BLaER1 treated with 17β-estradiol and CSF1 and Interleukin-3, amounts not matched to agents 10 nM and 100 nM (cell line): ENCODE measurements around the gene GPC6.

Source experiments
- H3K27ac ChIP-seq, 11 experiments: shearing (Covaris generic); formaldehyde crosslinking; 2 replicates each; pipeline ENCODE4 v1.8.1; 2022
- H3K27me3 ChIP-seq, 11 experiments: shearing (Covaris generic); formaldehyde crosslinking; 2 replicates each; pipeline ENCODE4 v1.8.1; 2022
- H3K36me3 ChIP-seq, 11 experiments: shearing (Covaris generic); formaldehyde crosslinking; 2 replicates each; pipeline ENCODE4 v1.8.1; 2022
- H3K4me1 ChIP-seq, 10 experiments: shearing (Covaris generic); formaldehyde crosslinking; 2 replicates each; pipeline ENCODE4 v1.8.1; 2022
- H3K4me2 ChIP-seq, 11 experiments: shearing (Covaris generic); formaldehyde crosslinking; 2 replicates each; pipeline ENCODE4 v1.8.1; 2022
- H3K4me3 ChIP-seq, 10 experiments: shearing (Covaris generic); formaldehyde crosslinking; 2 replicates each; pipeline ENCODE4 v1.8.1; 2022
- H3K9ac ChIP-seq, 11 experiments: shearing (Covaris generic); formaldehyde crosslinking; 2 replicates each; pipeline ENCODE4 v1.8.1; 2022
- H3K9me3 ChIP-seq, 11 experiments: shearing (Covaris generic); formaldehyde crosslinking; replicated peaks in 1 of 11; 2 replicates each; pipeline ENCODE4 v1.8.1; 2022
- H4K20me1 ChIP-seq, 11 experiments: shearing (Covaris generic); formaldehyde crosslinking; 2 replicates each; pipeline ENCODE4 v1.8.1; 2022
- Cebpa-rat ChIP-seq, 11 experiments: shearing (Covaris generic); IDR thresholded peaks; 2 replicates each; pipeline ENCODE4 v1.8.1; 2022

Gene GPC6

DNA sequence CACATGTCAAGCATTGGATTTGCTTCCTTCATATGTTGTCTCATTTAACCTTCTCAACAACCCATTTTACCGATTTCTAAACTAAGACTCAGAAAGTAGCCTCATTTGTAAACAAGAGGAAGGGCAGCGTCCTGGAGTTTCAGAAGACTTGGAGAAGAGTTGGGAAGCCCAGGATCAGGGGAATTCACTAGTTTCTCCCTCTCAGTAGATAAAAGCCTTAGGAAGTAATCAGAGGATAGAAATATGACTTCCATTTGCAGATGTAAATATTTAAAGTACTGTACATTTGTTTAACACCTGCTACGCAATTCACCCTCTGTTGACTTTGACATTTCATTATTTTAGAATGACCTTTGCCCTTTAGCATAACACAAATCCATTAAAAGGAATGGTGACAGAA, 1036.4 kb downstream of the GPC6 start:
- no peak for TF ChIP-seq Cebpa-rat (IDR thresholded peaks at IDR 0.05)
- Histone ChIP-seq H3K36me3 (no peaks in the 10 kb centered on the region), H3K27ac (no peak overlapping the region), H3K4me2 (no peak overlapping the region), H4K20me1 (no peaks in the 10 kb centered on the region), H3K9me3 (no peaks in the 10 kb centered on the region), H3K4me1 (peaks cover 0 to 15% (median 0%) of the 10 kb centered on the region in 10 experiments; a peak in 7 of 20 replicates), H3K9ac (no peak overlapping the region), H3K27me3 (no peaks in the 10 kb centered on the region), H3K4me3 (no peak overlapping the region)

DNA sequence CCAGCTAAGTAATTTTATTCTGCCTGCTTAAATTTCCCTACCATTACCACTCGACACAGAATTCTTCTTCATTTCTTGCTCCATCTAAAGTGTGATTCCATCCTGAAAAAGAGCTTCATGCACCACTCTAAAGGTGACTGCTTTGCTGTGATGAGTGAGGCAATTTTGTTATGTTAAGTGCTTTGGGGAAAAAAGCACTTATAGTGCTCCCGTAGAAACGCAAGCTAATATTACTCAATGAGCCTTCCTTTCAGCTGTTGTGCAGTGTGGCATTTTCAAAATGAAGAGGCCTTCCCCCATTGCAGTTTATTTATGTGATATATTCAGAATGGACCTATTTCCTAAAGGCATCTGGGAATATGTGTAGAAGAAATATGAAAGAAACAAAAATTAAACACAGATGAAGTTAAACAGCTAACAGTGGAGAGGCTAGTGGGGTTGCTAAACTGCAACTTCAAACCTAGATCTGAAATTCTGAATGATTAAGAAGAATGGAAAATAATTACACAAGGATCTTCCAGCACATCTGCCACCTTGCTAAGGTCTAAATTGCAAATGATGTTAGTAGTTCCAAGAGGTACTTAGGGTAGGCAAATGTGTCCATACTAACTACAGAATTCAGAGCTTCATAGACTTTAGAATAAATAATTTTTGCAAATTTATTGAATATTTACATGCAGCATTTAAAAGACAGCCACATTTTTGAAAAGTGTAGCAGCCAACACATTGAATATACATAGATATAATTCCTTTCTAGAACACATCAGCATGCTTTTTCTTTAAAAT, 1041.2 kb downstream of the GPC6 start:
- Histone ChIP-seq H4K20me1 (no peaks in the 10 kb centered on the region), H3K4me2 (no peak overlapping the region), H3K9me3 (no peaks in the 10 kb centered on the region), H3K27ac (no peak overlapping the region), H3K36me3 (no peaks in the 10 kb centered on the region), H3K9ac (no peak overlapping the region), H3K4me3 (no peak overlapping the region), H3K4me1 (peaks cover 0 to 7% (median 3%) of the 10 kb centered on the region in 10 experiments; a peak in 5 of 20 replicates), H3K27me3 (no peaks in the 10 kb centered on the region)
- TF ChIP-seq Cebpa-rat (IDR thresholded peaks at IDR 0.05) = no peak

DNA sequence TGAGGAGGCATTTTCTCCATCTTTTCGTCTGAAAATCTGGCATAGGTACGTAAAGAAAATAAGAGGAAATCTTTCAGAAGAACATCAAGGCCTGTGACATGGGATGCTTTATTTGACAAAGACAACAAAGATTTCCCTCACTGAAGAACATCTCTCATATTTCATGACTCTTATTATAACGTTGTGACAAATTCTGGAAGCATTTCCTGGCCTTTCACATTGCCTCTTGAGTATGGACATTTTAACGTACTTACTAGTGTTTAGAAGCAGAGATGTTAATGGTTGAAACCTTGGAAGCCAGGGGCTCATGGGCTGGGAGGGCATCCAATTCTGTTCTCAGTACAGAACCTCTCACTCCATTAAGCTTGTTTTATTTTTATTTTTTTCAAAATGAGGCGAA, 1042.1 kb downstream of the GPC6 start:
- no peaks in the 10 kb centered on the region for H3K9me3 ChIP-seq
- no peaks in the 10 kb centered on the region for H3K36me3 ChIP-seq
- no peaks in the 10 kb centered on the region for H4K20me1 ChIP-seq
- no peak overlapping the region for H3K4me3 ChIP-seq
- H3K4me1 ChIP-seq = peaks cover 0 to 7% (median 3%) of the 10 kb centered on the region in 10 experiments; a peak in 5 of 20 replicates
- H3K27me3 ChIP-seq = no peaks in the 10 kb centered on the region
- H3K9ac ChIP-seq = no peak overlapping the region
- TF ChIP-seq Cebpa-rat (IDR thresholded peaks at IDR 0.05) = no peak
- H3K4me2 ChIP-seq = 0 out of 22 replicates have a peak overlapping the region, but pooled peaks of 2 of the 11 experiments have one; percentile 3 to 26
- no peak overlapping the region for H3K27ac ChIP-seq

- H3K4me3 ChIP-seq = no peak overlapping the region
- no peak for TF ChIP-seq Cebpa-rat (IDR thresholded peaks at IDR 0.05)
- H3K27ac ChIP-seq = no peak overlapping the region
- no peaks in the 10 kb centered on the region for H4K20me1 ChIP-seq
- H3K9me3 ChIP-seq = no peaks in the 10 kb centered on the region
- peaks cover 0 to 7% (median 3%) of the 10 kb centered on the region in 10 experiments; a peak in 5 of 20 replicates for H3K4me1 ChIP-seq
- no peak overlapping the region for H3K9ac ChIP-seq
- H3K4me2 ChIP-seq = peak overlapping the region in 1 of 11 experiments; percentile 26; a peak in 1 of 22 replicates
- no peaks in the 10 kb centered on the region for H3K36me3 ChIP-seq
- H3K27me3 ChIP-seq = no peaks in the 10 kb centered on the region
These were observed 1043.0 kb downstream of the GPC6 start for GRCh38 chr13:94269557-94269956.

- no peak overlapping the region for H3K4me3 ChIP-seq
- no peak overlapping the region for H3K9ac ChIP-seq
- no peaks in the 10 kb centered on the region for H3K36me3 ChIP-seq
- H3K27me3 ChIP-seq = no peaks in the 10 kb centered on the region
- H3K27ac ChIP-seq = no peak overlapping the region
- H4K20me1 ChIP-seq = no peaks in the 10 kb centered on the region
- H3K4me1 ChIP-seq = peaks cover 0 to 6% (median 1%) of the 10 kb centered on the region in 10 experiments; a peak in 5 of 20 replicates
- no peak overlapping the region for H3K4me2 ChIP-seq
- H3K9me3 ChIP-seq = no peaks in the 10 kb centered on the region
- TF ChIP-seq Cebpa-rat (IDR thresholded peaks at IDR 0.05) = no peak
These were observed 1043.9 kb downstream of the GPC6 start for GRCh38 chr13:94270556-94270955.

DNA sequence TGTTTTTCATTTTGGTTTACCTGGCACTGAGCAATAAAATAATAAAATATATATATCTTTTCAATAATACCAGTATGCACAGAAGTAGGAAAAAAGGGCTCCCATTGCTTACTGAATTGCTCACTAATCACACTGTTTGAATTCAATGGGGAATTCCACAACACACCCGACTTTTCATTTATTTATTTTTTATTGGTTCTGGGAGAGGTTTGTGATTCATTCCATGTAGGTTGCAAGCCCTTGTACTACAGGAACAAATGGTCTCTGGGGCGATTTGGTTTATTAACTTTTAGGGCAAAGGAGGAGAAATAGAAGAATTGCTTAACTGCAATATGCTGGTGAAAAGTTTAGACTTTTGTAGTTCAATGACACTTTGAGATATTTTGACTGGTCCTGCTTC, 1045.4 kb downstream of the GPC6 start:
- H3K4me2 ChIP-seq = no peak overlapping the region
- no peak overlapping the region for H3K4me3 ChIP-seq
- no peaks in the 10 kb centered on the region for H3K27me3 ChIP-seq
- no peak for TF ChIP-seq Cebpa-rat (IDR thresholded peaks at IDR 0.05)
- H3K36me3 ChIP-seq = no peaks in the 10 kb centered on the region
- no peak overlapping the region for H3K27ac ChIP-seq
- no peaks in the 10 kb centered on the region for H4K20me1 ChIP-seq
- peaks cover 0 to 9% (median 0%) of the 10 kb centered on the region in 11 experiments; a peak in 1 of 22 replicates for H3K9me3 ChIP-seq
- peaks cover 0 to 6% (median 0%) of the 10 kb centered on the region in 10 experiments; a peak in 4 of 20 replicates for H3K4me1 ChIP-seq
- H3K9ac ChIP-seq = no peak overlapping the region

- H3K4me2 ChIP-seq = no peak overlapping the region
- no peak overlapping the region for H3K27ac ChIP-seq
- H3K27me3 ChIP-seq = no peaks in the 10 kb centered on the region
- no peaks in the 10 kb centered on the region for H3K36me3 ChIP-seq
- no peak for TF ChIP-seq Cebpa-rat (IDR thresholded peaks at IDR 0.05)
- H3K4me1 ChIP-seq = no peaks in the 10 kb centered on the region
- peaks cover 0 to 47% (median 9%) of the 10 kb centered on the region in 11 experiments; a peak in 13 of 22 replicates for H3K9me3 ChIP-seq
- H3K9ac ChIP-seq = no peak overlapping the region
- no peak overlapping the region for H3K4me3 ChIP-seq
- no peaks in the 10 kb centered on the region for H4K20me1 ChIP-seq
These were observed 1053.7 kb downstream of the GPC6 start for GRCh38 chr13:94280349-94280748.

DNA sequence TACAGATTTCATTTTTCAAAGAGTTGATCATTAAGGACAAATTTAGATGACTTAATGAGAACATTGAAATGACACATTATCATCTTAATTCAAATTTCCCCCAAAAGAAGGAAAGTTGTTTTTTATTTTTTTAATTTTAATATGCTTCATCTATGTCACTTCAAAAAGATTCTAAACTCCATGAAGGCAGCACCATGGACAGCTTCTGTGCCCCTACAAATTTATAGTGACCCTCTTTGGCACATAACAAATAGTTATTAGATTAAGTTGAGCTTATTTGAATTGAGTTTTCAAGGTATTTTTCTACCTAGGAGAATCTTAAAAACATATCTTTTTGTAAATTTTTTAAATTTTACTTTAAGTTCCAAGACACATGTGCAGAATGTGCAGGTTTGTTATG, 1054.2 kb downstream of the GPC6 start:
- Histone ChIP-seq H3K9ac (no peak overlapping the region), H3K9me3 (peaks cover 0 to 47% (median 9%) of the 10 kb centered on the region in 11 experiments; a peak in 13 of 22 replicates), H3K36me3 (no peaks in the 10 kb centered on the region), H3K4me1 (no peaks in the 10 kb centered on the region), H3K27ac (no peak overlapping the region), H4K20me1 (no peaks in the 10 kb centered on the region), H3K4me3 (no peak overlapping the region), H3K4me2 (no peak overlapping the region), H3K27me3 (no peaks in the 10 kb centered on the region)
- no peak for TF ChIP-seq Cebpa-rat (IDR thresholded peaks at IDR 0.05)

DNA sequence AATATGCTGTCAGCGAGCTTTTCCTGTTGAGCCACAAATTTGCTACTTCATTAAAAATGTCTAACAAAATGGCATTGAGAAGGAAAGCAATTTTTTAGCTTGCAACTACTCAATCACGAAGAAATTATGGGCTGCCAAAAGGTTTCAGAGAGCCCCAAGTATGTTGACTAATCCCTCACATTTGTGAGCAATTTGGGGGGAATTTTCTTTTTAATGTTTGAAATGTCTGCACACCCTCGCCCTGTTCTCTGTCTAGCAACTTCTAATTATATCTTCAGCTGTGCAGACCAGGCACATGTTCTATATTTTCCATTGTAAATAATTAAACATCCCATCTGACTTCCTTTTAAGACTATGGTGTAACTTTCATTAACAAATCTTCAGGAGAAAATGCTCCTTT, 1060.0 kb downstream of the GPC6 start:
- Histone ChIP-seq H3K4me1 (no peaks in the 10 kb centered on the region), H3K4me3 (no peak overlapping the region), H3K27ac (no peak overlapping the region), H3K4me2 (no peak overlapping the region), H3K36me3 (no peaks in the 10 kb centered on the region), H3K9ac (no peak overlapping the region), H4K20me1 (no peaks in the 10 kb centered on the region), H3K9me3 (peaks cover 0 to 24% (median 9%) of the 10 kb centered on the region in 11 experiments; a peak in 12 of 22 replicates), H3K27me3 (no peaks in the 10 kb centered on the region)
- TF ChIP-seq Cebpa-rat (IDR thresholded peaks at IDR 0.05) = no peak
